HG02759 (cell line): ENCODE data around the gene WWOX.

Experiments used
- ATAC-seq: cut with Tn5 transposase; IDR thresholded peaks from one replicate; pipeline ENCODE4 v1.9.1; 2021; ENCODE audit warnings: mild to moderate bottlenecking, moderate library complexity; ENCODE audit not compliant: unreplicated experiment

Gene WWOX

GRCh38 chr16:78485917-78486257 lies 386.4 kb downstream of the WWOX start:
- no peak for ATAC-seq

- no peak for ATAC-seq
Observed at GRCh38 chr16:78487471-78487870, 388.0 kb downstream of the WWOX start.

- no peak for ATAC-seq
Observed at GRCh38 chr16:78489072-78489471, 389.6 kb downstream of the WWOX start.

- ATAC-seq = no peak
Observed at GRCh38 chr16:78489631-78490030, 390.2 kb downstream of the WWOX start.

GRCh38 chr16:78490431-78490830 lies 391.0 kb downstream of the WWOX start:
- no peak for ATAC-seq

- ATAC-seq = no peak
Observed at GRCh38 chr16:78490847-78491246, 391.4 kb downstream of the WWOX start.

- no peak for ATAC-seq
Observed at GRCh38 chr16:78493573-78493972, 394.1 kb downstream of the WWOX start.

GRCh38 chr16:78494105-78494504 lies 394.7 kb downstream of the WWOX start:
- ATAC-seq = no peak

GRCh38 chr16:78494674-78495073 lies 395.2 kb downstream of the WWOX start:
- no peak for ATAC-seq

- no peak for ATAC-seq
Observed at GRCh38 chr16:78496189-78496588, 396.7 kb downstream of the WWOX start.

- no peak for ATAC-seq
Observed at GRCh38 chr16:78499399-78499798, 399.9 kb downstream of the WWOX start.

- ATAC-seq = no peak
Observed at GRCh38 chr16:78500659-78501270, 401.3 kb downstream of the WWOX start.

GRCh38 chr16:78501744-78502143 lies 402.3 kb downstream of the WWOX start:
- ATAC-seq = no peak

- no peak for ATAC-seq
Observed at GRCh38 chr16:78502812-78503350, 403.4 kb downstream of the WWOX start.

GRCh38 chr16:78503602-78504001 lies 404.1 kb downstream of the WWOX start:
- ATAC-seq = no peak

GRCh38 chr16:78504401-78504851 lies 405.0 kb downstream of the WWOX start:
- ATAC-seq = no peak

GRCh38 chr16:78505036-78505435 lies 405.6 kb downstream of the WWOX start:
- ATAC-seq = no peak

GRCh38 chr16:78505544-78506366 lies 406.3 kb downstream of the WWOX start:
- no peak for ATAC-seq

GRCh38 chr16:78506367-78507193 lies 407.1 kb downstream of the WWOX start:
- no peak for ATAC-seq

- ATAC-seq = no peak
Observed at GRCh38 chr16:78507576-78507975, 408.1 kb downstream of the WWOX start.

GRCh38 chr16:78509965-78510364 lies 410.5 kb downstream of the WWOX start:
- no peak for ATAC-seq
